Measurements from ENCODE around the gene GOLGA8N.

The GOLGA8N gene

DNA sequence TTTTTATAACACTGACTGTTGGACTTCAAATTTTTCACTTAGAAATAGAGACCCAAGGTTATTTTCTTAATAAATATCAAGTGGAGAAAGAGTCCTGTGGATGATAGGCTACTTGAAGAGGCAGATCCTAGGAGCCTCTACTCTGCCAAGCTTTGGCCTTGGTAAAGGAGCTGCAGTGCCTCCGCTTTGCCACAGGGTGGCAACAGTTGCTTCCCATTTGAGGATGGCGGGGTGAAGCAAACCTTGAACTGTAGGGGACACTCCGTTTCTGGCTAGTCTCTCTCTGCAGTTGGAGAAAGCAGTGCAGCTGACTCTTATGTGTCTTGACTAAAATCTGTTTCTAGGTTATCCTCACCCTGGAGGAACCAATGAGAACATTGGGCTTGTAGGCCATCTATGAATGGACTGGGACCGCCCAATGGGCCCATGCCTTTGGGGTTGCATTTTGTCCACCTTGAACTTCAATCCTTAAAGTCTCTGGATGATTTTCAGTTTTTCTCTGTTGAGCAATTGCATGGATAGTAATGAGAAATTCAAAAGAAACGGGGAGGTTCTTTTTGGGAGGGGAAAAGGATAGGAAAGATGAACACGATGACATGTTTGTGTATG lies 58.1 kb downstream of the GOLGA8N start:
- DNase-seq (ENCODE audit: low read depth in 3 of 3, low spot score in 1 of 3): peak in 2 of 3 donors; percentile 4 to 9

DNA sequence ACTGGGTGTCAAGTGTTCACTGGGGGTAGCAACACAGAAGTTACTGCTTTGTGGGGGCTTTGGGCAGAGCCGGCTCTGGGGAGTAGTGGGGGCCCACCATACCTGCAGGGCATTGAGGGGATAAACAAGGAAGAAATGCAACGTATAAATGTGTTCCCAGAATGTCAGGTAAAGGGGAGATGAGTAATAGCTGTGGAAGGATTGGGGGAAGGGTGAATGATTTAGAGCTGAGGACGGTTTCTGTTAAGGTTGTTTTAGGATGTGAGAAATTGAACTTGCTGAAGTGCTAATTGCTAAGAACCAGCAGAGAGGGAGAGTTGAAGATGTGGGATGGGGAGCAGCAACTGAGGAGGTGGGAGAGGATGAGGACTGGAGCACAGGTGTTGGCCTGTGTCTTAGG lies 58.9 kb downstream of the GOLGA8N start:
- DNase-seq (ENCODE audit: low read depth in 3 of 3, low spot score in 1 of 3): no peak

DNA sequence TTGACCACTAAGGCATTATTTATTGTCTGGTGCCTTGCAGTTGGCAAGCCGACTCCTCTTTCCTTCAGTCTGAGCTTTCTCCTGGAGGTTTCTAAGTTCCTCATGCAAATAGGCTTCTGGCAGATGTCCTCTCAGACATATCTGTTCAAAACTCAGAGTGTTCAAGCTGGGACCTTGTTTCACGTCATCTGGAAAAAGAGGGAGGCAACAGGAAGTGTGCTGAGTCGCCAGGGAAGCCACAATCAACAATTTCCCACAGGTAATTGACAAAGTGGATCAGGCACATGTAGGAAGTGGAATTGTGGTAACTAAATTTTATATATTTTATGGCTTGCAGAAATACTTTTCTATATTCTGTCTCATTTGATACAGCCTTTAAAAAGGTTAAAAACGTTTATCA lies 62.8 kb downstream of the GOLGA8N start:
- no peak for DNase-seq (ENCODE audit: low read depth in 3 of 3, low spot score in 1 of 3)

DNA sequence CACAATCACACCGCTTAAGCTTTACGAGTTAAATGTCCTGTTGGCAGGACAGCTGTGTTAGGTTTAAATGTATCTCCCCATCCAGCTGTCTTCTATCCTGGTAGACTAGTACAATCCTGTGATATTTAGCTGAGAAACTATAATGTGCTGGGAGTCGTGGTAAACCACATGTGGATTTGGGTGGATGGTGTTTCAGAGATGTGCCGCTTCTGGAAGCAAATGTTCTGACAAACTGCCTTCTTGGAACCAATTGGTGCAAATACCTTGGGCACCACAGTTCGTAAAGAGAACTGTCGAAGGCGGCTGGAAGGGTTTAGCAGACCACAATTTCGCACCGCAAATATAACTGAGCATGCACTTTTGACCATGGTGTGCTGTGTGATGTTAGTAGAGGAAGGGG lies 63.2 kb downstream of the GOLGA8N start:
- DNase-seq (ENCODE audit: low read depth in 3 of 3, low spot score in 1 of 3): no peak
